ENCODE data around the gene DNAJC10. TPM values are rescaled to one million over a fixed set of nuclear protein-coding genes. Genes with fewer than 3 reads are reported as not detected.
"Not testable (repeated sequence)": the region's sequence is repeated elsewhere in the genome, so short reads cannot be mapped to it uniquely, and the experiment has no call there.

DNAJC10 gene
- total and polyA plus RNA-seq, 5 donors from 2014 or later = 32.9 to 52.5 (median 47.4) TPM

- ATAC-seq (ENCODE audit: low read depth in 2 of 2) (no peak), DNase-seq (no peak)
- Mint-ChIP-seq H3K36me3 (peaks cover 47% of the 10 kb centered on the region), H3K9me3 (peaks cover 0 to 3% (median 0%) of the 10 kb centered on the region in 7 donors), H3K4me1 (peaks cover 5 to 11% (median 8%) of the 10 kb centered on the region in 4 donors), H3K27me3 (no peaks in the 10 kb centered on the region), H3K4me3 (no peak overlapping the region), H3K27ac (no peak overlapping the region)
- Histone ChIP-seq H3K27me3 (ENCODE audit: control insufficient read depth, insufficient read depth, low read length) (no peaks in the 10 kb centered on the region), H3K4me1 (ENCODE audit: control insufficient read depth, insufficient read depth, low read length, poor library complexity, severe bottlenecking) (no peaks in the 10 kb centered on the region), H3K36me3 (ENCODE audit: control insufficient read depth, insufficient read depth, low read length) (peaks cover 36% of the 10 kb centered on the region), H3K27ac (ENCODE audit: insufficient read depth, low read length, poor library complexity, severe bottlenecking) (no peak overlapping the region), H3K4me3 (ENCODE audit: low read depth, low read length) (no peak overlapping the region), H3K9me3 (ENCODE audit: control insufficient read depth in 2 of 2, low read length in 2 of 2) (no peaks in the 10 kb centered on the region)
Measured at GRCh38 chr2:182744490-182744889, 28.4 kb downstream of the DNAJC10 start.

GRCh38 chr2:182745061-182745460, 29.0 kb downstream of the DNAJC10 start:
- Mint-ChIP-seq H3K4me1 (peaks cover 5 to 9% (median 7%) of the 10 kb centered on the region in 4 donors), H3K36me3 (peaks cover 51% of the 10 kb centered on the region), H3K4me3 (no peak overlapping the region), H3K27ac (peak overlapping the region in 1 of 3 donors; percentile 34), H3K9me3 (peaks cover 0 to 3% (median 0%) of the 10 kb centered on the region in 7 donors), H3K27me3 (no peaks in the 10 kb centered on the region)
- Histone ChIP-seq H3K27me3 (ENCODE audit: control insufficient read depth, insufficient read depth, low read length) (no peaks in the 10 kb centered on the region), H3K4me1 (ENCODE audit: control insufficient read depth, insufficient read depth, low read length, poor library complexity, severe bottlenecking) (no peaks in the 10 kb centered on the region), H3K36me3 (ENCODE audit: control insufficient read depth, insufficient read depth, low read length) (peaks cover 41% of the 10 kb centered on the region), H3K4me3 (ENCODE audit: low read depth, low read length) (no peak overlapping the region), H3K9me3 (ENCODE audit: control insufficient read depth in 2 of 2, low read length in 2 of 2) (no peaks in the 10 kb centered on the region), H3K27ac (ENCODE audit: insufficient read depth, low read length, poor library complexity, severe bottlenecking) (no peak overlapping the region)
- no peak for DNase-seq
- no peak for ATAC-seq (ENCODE audit: low read depth in 2 of 2)

- not testable (repeated sequence) for H3K27ac Mint-ChIP-seq; H3K27me3 Mint-ChIP-seq; H3K9me3 ChIP-seq (ENCODE audit: control insufficient read depth in 2 of 2, low read length in 2 of 2); H3K27me3 ChIP-seq (ENCODE audit: control insufficient read depth, insufficient read depth, low read length); H3K27ac ChIP-seq (ENCODE audit: insufficient read depth, low read length, poor library complexity, severe bottlenecking); ATAC-seq (ENCODE audit: low read depth in 2 of 2); DNase-seq; H3K4me1 ChIP-seq (ENCODE audit: control insufficient read depth, insufficient read depth, low read length, poor library complexity, severe bottlenecking); H3K9me3 Mint-ChIP-seq; H3K4me3 Mint-ChIP-seq; H3K4me3 ChIP-seq (ENCODE audit: low read depth, low read length); H3K4me1 Mint-ChIP-seq
- peaks cover 56% of the 10 kb centered on the region for H3K36me3 Mint-ChIP-seq
- H3K36me3 ChIP-seq (ENCODE audit: control insufficient read depth, insufficient read depth, low read length) = peaks cover 49% of the 10 kb centered on the region
Measured at GRCh38 chr2:182745894-182746293, 29.8 kb downstream of the DNAJC10 start.

- ATAC-seq (ENCODE audit: low read depth in 2 of 2) (no peak), DNase-seq (no peak)
- Mint-ChIP-seq H3K4me1 (peaks cover 0 to 3% (median 0%) of the 10 kb centered on the region in 4 donors), H3K27me3 (no peaks in the 10 kb centered on the region), H3K27ac (no peak overlapping the region), H3K36me3 (peaks cover 42% of the 10 kb centered on the region), H3K9me3 (no peaks in the 10 kb centered on the region), H3K4me3 (no peak overlapping the region)
- H3K4me1 ChIP-seq (ENCODE audit: control insufficient read depth, insufficient read depth, low read length, poor library complexity, severe bottlenecking) = no peaks in the 10 kb centered on the region
- H3K27ac ChIP-seq (ENCODE audit: insufficient read depth, low read length, poor library complexity, severe bottlenecking) = no peak overlapping the region
- H3K27me3 ChIP-seq (ENCODE audit: control insufficient read depth, insufficient read depth, low read length) = no peaks in the 10 kb centered on the region
- no peak overlapping the region for H3K4me3 ChIP-seq (ENCODE audit: low read depth, low read length)
- H3K9me3 ChIP-seq (ENCODE audit: control insufficient read depth in 2 of 2, low read length in 2 of 2) = no peaks in the 10 kb centered on the region
- H3K36me3 ChIP-seq (ENCODE audit: control insufficient read depth, insufficient read depth, low read length) = peaks cover 64% of the 10 kb centered on the region
Measured at GRCh38 chr2:182754231-182754630, 38.2 kb downstream of the DNAJC10 start.

GRCh38 chr2:182758379-182758778, 42.3 kb downstream of the DNAJC10 start:
- Histone ChIP-seq H3K27me3 (ENCODE audit: control insufficient read depth, insufficient read depth, low read length) (no peaks in the 10 kb centered on the region), H3K4me3 (ENCODE audit: low read depth, low read length) (no peak overlapping the region), H3K9me3 (ENCODE audit: control insufficient read depth in 2 of 2, low read length in 2 of 2) (no peaks in the 10 kb centered on the region), H3K4me1 (ENCODE audit: control insufficient read depth, insufficient read depth, low read length, poor library complexity, severe bottlenecking) (no peaks in the 10 kb centered on the region), H3K27ac (ENCODE audit: insufficient read depth, low read length, poor library complexity, severe bottlenecking) (no peak overlapping the region), H3K36me3 (ENCODE audit: control insufficient read depth, insufficient read depth, low read length) (peaks cover 74% of the 10 kb centered on the region)
- no peak for ATAC-seq (ENCODE audit: low read depth in 2 of 2)
- Mint-ChIP-seq H3K36me3 (peaks cover 45% of the 10 kb centered on the region), H3K4me3 (no peak overlapping the region), H3K27ac (no peak overlapping the region), H3K4me1 (peaks cover 0 to 7% (median 3%) of the 10 kb centered on the region in 4 donors), H3K9me3 (peaks cover 0 to 1% (median 0%) of the 10 kb centered on the region in 7 donors), H3K27me3 (no peaks in the 10 kb centered on the region)
- no peak for DNase-seq

- peaks cover 63% of the 10 kb centered on the region for H3K36me3 Mint-ChIP-seq
- H3K4me3 ChIP-seq (ENCODE audit: low read depth, low read length) = no peak overlapping the region
- H3K4me3 Mint-ChIP-seq = no peak overlapping the region
- no peaks in the 10 kb centered on the region for H3K27me3 Mint-ChIP-seq
- H3K27ac ChIP-seq (ENCODE audit: insufficient read depth, low read length, poor library complexity, severe bottlenecking) = no peak overlapping the region
- DNase-seq = no peak
- H3K36me3 ChIP-seq (ENCODE audit: control insufficient read depth, insufficient read depth, low read length) = peaks cover 72% of the 10 kb centered on the region
- peak overlapping the region in 2 of 3 donors; percentile 5 to 75 for H3K27ac Mint-ChIP-seq
- peaks cover 0 to 11% (median 5%) of the 10 kb centered on the region in 4 donors for H3K4me1 Mint-ChIP-seq
- H3K9me3 ChIP-seq (ENCODE audit: control insufficient read depth in 2 of 2, low read length in 2 of 2) = no peaks in the 10 kb centered on the region
- peaks cover 0 to 1% (median 0%) of the 10 kb centered on the region in 7 donors for H3K9me3 Mint-ChIP-seq
- no peaks in the 10 kb centered on the region for H3K27me3 ChIP-seq (ENCODE audit: control insufficient read depth, insufficient read depth, low read length)
- no peaks in the 10 kb centered on the region for H3K4me1 ChIP-seq (ENCODE audit: control insufficient read depth, insufficient read depth, low read length, poor library complexity, severe bottlenecking)
- no peak for ATAC-seq (ENCODE audit: low read depth in 2 of 2)
Measured at GRCh38 chr2:182761903-182762302, 45.8 kb downstream of the DNAJC10 start.

- no peak overlapping the region for H3K4me3 ChIP-seq (ENCODE audit: low read depth, low read length)
- H3K27ac ChIP-seq (ENCODE audit: insufficient read depth, low read length, poor library complexity, severe bottlenecking) = no peak overlapping the region
- H3K27me3 Mint-ChIP-seq = no peaks in the 10 kb centered on the region
- ATAC-seq (ENCODE audit: low read depth in 2 of 2) (no peak), DNase-seq (peak in 2 of 3 donors; percentile 7 to 33)
- H3K4me3 Mint-ChIP-seq = no peak overlapping the region
- H3K9me3 Mint-ChIP-seq = peaks cover 0 to 3% (median 1%) of the 10 kb centered on the region in 7 donors
- peaks cover 70% of the 10 kb centered on the region for H3K36me3 Mint-ChIP-seq
- H3K36me3 ChIP-seq (ENCODE audit: control insufficient read depth, insufficient read depth, low read length) = peaks cover 69% of the 10 kb centered on the region
- no peak overlapping the region for H3K27ac Mint-ChIP-seq
- peaks cover 0 to 11% (median 5%) of the 10 kb centered on the region in 4 donors for H3K4me1 Mint-ChIP-seq
- H3K27me3 ChIP-seq (ENCODE audit: control insufficient read depth, insufficient read depth, low read length) = no peaks in the 10 kb centered on the region
- H3K9me3 ChIP-seq (ENCODE audit: control insufficient read depth in 2 of 2, low read length in 2 of 2) = no peaks in the 10 kb centered on the region
- no peaks in the 10 kb centered on the region for H3K4me1 ChIP-seq (ENCODE audit: control insufficient read depth, insufficient read depth, low read length, poor library complexity, severe bottlenecking)
Measured at GRCh38 chr2:182763311-182763912, 47.4 kb downstream of the DNAJC10 start.

GRCh38 chr2:182766626-182767025, 50.6 kb downstream of the DNAJC10 start:
- Histone ChIP-seq H3K36me3 (ENCODE audit: control insufficient read depth, insufficient read depth, low read length) (peaks cover 42% of the 10 kb centered on the region), H3K9me3 (ENCODE audit: control insufficient read depth in 2 of 2, low read length in 2 of 2) (no peaks in the 10 kb centered on the region), H3K4me1 (ENCODE audit: control insufficient read depth, insufficient read depth, low read length, poor library complexity, severe bottlenecking) (no peaks in the 10 kb centered on the region), H3K4me3 (ENCODE audit: low read depth, low read length) (no peak overlapping the region), H3K27me3 (ENCODE audit: control insufficient read depth, insufficient read depth, low read length) (no peaks in the 10 kb centered on the region), H3K27ac (ENCODE audit: insufficient read depth, low read length, poor library complexity, severe bottlenecking) (no peak overlapping the region)
- no peak overlapping the region for H3K27ac Mint-ChIP-seq
- H3K27me3 Mint-ChIP-seq = no peaks in the 10 kb centered on the region
- ATAC-seq (ENCODE audit: low read depth in 2 of 2) (no peak), DNase-seq (no peak)
- peaks cover 0 to 9% (median 2%) of the 10 kb centered on the region in 4 donors for H3K4me1 Mint-ChIP-seq
- H3K4me3 Mint-ChIP-seq = no peak overlapping the region
- peaks cover 0 to 13% (median 4%) of the 10 kb centered on the region in 7 donors for H3K9me3 Mint-ChIP-seq
- H3K36me3 Mint-ChIP-seq = peaks cover 82% of the 10 kb centered on the region
